GM20431 (cell line): ENCODE results near the gene GPC1.
"Not testable (repeated sequence)": the region's sequence is repeated elsewhere in the genome, so short reads cannot be mapped to it uniquely, and the experiment has no call there.

Experiments
- in situ Hi-C: fragments of 300-500 bp; cut with MseI, MboI; formaldehyde crosslinking; loops from one replicate; pipeline ENCODE4 v1.15.0; 2020; ENCODE audit warnings: low sequenced_read_pairs; ENCODE audit not compliant: unreplicated experiment

Gene GPC1

DNA sequence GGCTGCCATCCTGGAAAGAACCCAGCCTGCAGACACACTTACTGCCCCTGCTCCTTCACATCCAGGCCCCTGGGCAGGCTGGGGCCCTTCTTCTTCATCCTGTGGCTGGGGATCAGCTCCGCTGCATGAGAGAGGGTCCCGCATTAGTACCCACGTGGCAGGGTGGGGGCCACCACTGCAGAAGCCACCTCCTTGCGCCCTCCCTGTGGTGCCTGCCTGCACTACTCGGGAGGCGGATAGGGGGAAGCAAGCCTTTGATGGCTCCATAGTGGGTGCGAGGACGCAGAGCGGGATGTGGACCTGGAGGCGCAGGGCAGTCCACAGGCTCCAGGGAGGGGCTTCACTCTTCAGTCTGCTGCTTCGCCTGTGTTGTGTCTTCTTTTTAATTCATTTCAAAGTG lies 46.7 kb downstream of the GPC1 start:
- in situ Hi-C loops: no loop called here

DNA sequence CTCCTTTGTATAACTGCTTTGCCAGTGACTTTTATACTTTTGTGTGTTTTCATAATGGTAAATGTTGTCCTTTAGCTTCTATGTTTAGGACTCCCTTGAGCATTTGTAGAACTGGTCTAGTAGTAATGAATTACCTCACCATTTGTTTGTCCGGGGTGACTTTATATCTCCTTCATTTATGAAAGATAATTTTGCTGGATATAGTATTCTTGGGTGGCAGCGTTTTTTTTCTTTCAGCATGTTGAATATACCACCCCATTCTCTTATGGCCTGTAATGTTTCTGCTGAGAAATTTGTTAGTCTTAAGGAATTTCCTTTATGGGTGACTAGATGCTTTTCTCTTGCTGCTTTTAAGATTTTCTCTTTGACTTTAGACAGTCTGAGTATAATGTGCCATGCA lies 56.0 kb downstream of the GPC1 start:
- in situ Hi-C loops: no loop called here

DNA sequence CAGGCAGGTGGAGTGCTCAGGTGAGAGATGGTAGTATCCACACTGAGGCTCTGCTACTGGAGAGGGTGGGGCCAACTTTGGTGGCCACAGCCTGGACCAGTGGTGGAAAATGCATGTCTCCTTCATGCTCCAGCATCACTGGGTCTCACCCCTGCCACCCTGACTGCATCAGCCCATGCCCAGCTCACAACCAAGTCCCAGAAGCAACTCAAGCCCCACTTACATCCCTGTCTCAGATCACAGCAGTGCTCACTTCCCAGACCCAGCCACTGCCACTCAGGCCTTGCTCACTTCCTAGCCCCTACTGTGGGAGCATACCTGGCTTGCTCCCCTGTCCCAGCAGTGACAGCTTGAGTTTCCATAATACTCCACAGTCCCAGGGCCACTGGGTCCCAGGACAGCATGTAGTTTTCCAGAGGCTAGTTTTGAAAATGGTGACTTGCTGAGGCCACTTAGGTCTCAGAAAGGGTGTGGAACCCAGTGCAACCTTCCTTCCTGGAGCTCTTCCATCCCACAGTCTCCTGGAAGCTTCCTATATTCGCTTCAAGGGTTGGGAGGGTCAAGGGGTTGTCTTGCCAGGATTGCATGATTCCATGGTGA lies 58.8 kb downstream of the GPC1 start:
- in situ Hi-C loops: no loop called here

DNA sequence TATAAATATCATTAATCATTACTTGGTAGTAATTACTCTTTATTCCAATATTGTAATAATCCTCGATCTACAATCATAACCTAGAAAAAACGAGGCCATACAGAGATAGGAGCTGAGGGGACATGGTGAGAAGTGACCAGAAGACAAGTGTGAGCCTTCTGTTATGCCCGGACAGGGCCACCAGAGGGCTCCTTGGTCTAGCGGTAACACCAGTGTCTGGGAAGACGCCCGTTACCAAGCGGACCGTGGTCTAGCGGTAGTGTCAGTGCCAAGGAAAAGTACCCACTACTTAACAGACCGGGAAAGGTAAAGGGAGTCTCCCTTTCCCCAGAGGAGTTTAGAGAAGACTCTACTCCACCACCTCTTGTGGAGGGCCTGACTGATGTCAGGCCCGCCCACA lies 59.5 kb downstream of the GPC1 start:
- in situ Hi-C loops: not testable (repeated sequence)

DNA sequence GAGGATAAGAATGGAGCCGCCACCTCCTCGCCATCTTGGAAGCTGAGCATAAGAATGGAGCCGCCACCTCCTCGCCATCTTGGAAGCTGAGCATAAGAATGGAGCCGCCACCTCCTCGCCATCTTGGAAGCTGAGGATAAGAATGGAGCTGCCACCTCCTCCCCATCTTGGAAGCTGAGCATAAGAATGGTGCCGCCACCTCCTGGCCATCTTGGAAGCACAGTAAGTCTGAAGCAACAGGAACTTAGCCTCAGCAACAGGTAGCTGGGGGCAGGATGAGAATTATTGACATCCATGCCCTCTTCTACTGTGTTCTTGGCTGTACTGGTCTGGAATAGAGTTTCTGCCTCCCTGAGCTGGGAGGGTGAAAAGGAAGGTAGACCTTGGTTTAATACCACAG lies 61.6 kb downstream of the GPC1 start:
- in situ Hi-C loops: not testable (repeated sequence)

DNA sequence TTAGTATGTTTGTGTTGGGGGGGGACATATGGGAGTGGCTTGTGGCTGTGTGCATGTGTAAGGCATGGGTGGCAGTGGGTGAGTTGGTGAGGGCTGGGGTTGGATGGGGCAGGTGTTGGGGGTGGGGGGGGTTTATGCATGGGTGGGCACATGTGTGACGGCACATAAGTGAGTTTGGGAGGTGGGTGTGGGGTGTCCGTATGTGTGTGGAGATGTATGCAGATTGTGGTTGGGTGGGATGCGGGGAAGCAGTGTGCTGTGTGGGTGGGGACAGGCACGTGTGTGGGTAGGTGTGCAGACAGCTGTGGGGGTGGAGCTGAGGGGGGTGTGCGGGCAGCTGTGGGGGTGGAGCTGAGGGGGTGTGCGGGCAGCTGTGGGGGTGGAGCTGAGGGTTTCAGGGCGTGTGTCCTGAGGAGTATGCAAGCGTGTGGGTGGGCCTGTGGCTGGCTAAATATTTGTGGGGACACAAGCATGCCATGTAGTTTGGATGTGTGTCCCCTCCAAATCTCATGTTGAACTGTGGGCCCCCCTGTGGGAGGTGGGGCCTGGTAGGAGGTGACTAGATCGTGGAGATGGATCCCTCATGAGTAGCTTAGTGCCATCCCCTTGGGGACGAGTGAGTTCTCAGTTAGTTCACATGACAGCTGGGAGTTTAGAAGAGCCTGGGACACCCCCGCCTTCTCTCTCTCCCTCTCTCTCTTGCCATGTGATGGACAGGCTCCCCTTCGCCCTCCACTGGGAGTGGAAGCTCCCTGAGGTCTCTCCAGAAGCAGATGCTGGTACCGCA lies 62.9 kb downstream of the GPC1 start:
- in situ Hi-C loops: no loop called here

DNA sequence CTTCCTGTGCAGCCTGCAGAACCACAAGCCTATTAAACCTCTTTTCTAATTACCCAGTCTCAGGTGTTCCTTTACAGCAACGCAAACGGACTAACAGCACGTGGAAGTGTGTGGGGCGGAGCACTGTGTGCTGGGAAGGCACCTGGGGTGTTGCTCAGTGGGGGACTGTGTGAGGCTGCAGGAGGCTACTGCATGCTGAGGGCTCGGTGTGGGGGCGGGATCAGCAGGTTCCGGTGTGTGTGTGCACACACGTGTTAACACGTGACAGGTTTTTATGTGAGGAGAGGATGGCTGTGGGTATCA lies 63.4 kb downstream of the GPC1 start:
- in situ Hi-C loops: no loop called here

DNA sequence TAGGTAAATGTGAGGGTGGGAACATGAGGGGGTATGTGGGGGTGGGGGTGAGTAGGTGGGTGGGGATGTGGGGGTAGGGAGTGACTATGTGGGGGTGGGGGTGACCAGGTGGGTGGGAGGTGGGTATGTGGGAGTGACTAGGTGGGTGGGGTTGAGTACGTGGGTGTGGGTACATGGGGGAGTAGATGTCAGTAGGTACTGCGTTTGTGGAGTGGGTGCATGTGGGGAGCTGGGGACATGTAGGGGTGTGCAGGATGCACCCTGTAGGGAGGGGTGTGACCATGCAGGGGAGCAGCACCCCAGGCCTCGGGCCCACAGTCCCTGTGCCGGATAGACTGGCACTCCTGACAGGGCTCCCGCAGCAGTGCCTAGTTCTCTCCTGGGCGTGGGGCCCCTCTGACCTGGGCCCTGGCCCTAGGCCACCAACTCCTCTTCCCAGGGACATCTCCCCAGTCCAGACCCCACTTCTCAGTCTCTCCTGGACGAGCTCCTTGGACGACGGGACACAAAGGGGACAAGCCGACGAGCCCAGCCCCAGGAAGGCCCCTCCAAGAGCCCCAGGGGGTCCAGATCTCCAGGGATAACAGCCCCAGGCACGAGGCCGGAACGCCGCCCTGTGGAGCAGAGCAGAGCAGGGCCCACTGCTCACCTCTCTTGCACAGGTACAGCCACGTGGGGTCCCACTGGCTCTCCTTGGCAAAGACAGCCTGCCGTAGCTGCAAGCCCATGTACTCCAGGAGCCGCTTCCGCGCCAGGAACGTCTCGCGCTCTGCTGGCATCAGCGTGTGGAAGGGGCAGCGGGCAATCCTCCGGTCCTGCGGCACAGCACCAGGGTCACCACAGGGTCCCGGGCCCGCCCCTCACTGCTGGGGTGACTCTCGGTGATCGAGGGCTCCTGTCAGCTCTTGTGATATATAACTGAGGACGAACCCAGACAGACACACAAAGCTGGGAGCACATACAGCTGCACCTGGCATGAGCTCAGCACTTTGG lies 64.1 kb downstream of the GPC1 start:
- in situ Hi-C loops: loop anchor here (25.0 kb wide), 1 partner anchor 213 kb away; no protein-coding TSS in a partner anchor

DNA sequence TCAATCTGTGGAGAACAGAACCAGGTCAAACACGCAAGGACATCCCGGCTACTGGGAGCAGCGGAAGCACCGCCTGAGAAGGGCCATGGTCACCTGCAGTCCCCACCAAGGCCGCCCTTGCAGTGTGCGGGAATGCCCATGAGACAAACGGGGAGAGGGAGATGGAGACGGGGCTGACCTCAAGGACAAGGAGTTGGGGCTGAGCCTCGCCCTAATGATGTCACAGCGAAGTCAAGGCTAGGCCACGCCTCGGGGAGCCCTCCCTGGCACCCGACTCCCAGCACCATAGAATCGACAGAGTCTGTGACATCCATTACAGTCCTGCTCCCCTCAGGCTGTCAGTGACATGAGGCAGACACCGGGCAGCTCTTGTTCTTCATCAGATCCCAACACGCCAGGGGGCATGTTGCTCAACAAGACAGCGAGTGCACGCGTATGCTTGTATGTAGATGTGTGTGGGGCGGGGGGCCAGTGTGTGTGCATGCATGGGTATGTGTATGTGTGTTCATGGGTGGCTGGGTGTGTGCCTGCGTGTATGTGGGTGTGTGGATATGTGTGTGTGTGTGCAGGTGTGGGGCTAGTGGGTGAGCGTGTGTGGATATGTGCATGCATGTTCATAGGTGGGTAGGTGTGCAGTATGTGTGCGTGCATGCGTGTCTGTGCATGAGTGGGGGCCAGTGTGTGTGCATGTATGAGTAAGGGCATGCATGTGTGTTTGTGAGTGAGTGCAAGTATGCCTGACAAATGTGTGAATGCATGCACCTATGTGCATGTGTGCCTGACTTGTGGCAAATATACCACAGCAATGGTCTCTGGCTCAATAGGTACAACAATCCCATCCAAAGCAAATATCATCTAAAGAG lies 65.3 kb downstream of the GPC1 start:
- in situ Hi-C loops: loop anchor here (25.0 kb wide), 1 partner anchor 212 kb away; no protein-coding TSS in a partner anchor

DNA sequence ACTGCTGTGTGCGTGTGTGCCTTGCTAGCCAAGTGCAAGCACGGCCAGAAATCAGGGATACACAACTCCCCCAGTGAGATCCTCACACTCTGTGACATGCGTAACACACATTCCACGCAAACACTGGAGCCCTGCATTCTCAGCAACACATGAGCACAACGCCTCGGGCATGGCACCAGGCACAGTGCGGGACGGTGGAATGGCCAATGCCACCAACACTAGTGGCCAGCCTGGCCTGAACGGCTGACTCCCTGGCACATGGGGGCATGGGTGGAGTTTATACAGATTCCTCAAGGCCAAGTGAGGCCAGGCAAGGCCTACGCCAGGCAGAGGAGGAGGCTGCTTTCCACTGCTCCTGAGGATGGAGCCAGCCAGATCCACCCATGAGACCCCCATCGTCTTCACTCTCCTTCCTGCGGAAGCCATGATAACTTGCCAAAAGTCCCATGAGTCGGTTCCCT lies 66.1 kb downstream of the GPC1 start:
- in situ Hi-C loops: loop anchor here (25.0 kb wide), 1 partner anchor 211 kb away; no protein-coding TSS in a partner anchor

DNA sequence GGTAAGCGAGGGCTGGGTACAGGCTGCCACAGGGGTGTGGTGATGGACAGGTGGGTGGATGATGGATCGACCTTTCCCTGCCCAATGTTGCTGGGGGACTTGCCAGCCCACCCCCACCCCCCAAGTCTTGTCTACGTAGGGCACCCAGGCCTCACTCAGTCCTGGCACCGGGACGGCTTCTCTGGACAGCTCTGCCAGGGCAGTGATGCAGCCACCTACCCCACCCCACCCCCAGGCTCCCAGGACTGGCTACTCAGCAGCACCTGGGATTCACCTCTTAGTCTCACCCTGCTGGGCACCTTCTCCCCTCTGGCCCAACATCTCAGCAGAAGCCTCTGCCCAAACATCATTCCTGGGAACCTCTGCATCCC lies 66.6 kb downstream of the GPC1 start:
- in situ Hi-C loops: loop anchor here (25.0 kb wide), 1 partner anchor 210 kb away; no protein-coding TSS in a partner anchor

DNA sequence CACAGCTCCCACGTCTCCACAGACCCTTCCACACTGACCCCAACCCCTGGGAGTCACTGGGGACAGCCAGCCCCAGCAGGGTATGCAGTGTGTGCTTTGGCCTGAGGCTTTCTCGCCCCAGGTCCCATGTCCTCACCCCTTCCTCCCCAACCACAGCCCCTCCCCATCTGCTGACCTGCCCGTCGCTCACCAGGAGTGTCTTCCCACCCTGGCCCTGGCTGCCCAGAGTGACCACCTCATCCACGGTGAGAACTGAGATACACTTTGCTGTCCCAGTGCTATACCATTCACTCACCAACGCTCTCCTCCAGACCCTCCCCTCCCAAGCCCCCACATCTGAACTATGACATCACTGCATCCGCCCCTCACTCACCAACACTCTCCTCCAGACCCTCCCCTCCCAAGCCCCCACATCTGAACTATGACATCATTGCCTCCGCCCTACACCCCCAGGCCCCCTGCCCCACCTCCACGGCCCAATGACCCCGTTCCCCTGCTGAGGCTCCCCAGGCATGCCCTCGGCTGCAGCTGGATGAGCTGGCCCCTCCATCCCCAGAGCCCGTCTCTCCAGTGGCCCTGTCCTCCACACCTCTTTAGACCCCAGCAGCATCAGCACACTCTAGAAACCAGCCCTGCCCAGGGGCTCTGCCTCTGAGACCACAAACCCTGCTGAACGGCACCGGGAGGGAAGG lies 67.1 kb downstream of the GPC1 start:
- in situ Hi-C loops: loop anchor here (25.0 kb wide), 1 partner anchor 210 kb away; no protein-coding TSS in a partner anchor

DNA sequence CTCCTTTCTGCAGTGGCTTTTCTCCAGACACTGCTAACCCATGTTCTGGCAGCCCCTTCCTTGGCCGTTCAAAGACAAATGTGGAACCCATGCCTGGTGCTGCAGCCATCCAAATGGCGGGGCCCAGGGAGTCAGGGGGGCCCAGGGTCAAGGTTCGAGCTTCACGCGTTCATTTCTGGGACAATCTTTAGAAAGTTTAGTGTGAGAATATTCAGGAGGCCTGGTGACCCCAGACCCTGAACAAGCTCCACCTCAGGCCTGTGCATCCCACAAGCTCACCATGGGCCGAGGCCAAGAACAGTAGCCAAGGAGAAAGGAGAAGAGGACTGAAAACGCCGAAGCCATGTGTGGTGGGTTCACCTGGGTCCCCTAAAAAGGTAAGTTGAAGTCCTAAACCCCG lies 67.9 kb downstream of the GPC1 start:
- in situ Hi-C loops: loop anchor here (25.0 kb wide), 1 partner anchor 209 kb away; no protein-coding TSS in a partner anchor

DNA sequence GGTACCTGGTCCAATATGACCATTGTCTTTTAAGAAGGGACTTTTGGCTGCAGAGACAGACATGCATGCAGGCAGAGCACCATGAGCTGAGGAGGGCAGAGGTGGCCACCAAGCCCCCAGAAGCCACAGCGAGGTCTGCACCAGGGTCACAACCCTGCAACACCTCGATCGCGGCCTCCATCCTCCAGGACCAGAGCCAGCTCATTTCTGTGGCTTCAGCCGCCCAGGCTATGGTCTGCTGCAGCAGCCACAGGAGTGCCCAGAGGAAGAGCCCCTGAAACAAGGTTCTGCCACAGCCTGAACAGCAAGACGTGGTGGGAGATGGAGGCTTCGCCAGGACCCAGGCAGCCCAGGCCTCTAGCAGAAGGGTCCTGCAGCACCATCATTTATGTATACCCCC lies 68.4 kb downstream of the GPC1 start:
- in situ Hi-C loops: loop anchor here (25.0 kb wide), 1 partner anchor 208 kb away; no protein-coding TSS in a partner anchor

DNA sequence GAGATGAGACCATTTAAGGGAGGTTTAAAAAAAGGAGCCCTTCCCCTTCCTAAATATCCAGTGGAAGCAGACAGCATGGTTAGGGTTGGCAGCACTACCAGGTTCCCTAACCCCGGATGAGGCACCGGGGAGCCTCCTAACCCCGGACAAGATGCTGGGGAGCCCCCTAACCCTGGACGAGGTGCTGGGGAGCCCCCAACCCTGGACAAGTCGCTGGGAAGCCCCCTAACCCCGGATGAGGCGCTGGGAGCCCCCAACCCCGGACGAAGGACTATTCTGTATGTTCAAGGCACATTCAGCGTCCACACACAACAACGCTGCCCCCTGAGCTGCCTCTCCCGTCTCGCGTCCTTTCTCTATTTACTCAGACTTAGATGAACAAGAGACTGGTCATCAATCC lies 70.4 kb downstream of the GPC1 start:
- in situ Hi-C loops: loop anchor here (25.0 kb wide), 1 partner anchor 206 kb away; no protein-coding TSS in a partner anchor

DNA sequence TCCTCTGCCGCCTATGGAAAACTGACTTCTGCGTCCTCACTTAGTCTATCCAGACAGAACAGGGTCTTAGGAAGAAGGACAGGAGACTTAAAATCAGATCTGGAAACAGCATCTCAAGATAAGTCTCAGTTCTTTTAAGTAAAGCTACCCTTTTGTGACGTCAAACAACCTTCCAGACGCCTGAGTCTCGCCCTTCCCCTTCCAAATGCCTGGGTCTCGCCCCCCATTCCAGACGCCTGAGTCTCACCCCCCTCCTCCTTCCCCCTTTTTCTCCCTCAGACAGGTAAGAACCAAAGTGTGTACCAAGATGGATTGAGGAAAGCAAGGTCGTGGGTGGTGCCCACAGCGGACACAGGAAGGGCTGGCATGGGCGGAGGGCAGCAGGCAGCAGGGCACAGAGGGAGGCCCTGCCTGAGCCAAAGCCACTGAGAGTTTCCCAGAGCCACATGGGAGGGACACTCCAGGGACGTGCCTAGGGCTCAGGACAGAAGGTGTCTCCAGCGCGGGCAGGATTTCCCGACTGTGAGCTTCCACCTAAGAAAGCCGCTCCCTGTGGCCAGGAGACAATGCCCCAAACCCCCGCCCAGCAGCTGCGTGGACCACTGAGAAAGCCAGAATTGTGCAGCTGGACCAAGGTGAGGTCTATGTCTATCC lies 71.1 kb downstream of the GPC1 start:
- in situ Hi-C loops: loop anchor here (25.0 kb wide), 1 partner anchor 206 kb away; no protein-coding TSS in a partner anchor

DNA sequence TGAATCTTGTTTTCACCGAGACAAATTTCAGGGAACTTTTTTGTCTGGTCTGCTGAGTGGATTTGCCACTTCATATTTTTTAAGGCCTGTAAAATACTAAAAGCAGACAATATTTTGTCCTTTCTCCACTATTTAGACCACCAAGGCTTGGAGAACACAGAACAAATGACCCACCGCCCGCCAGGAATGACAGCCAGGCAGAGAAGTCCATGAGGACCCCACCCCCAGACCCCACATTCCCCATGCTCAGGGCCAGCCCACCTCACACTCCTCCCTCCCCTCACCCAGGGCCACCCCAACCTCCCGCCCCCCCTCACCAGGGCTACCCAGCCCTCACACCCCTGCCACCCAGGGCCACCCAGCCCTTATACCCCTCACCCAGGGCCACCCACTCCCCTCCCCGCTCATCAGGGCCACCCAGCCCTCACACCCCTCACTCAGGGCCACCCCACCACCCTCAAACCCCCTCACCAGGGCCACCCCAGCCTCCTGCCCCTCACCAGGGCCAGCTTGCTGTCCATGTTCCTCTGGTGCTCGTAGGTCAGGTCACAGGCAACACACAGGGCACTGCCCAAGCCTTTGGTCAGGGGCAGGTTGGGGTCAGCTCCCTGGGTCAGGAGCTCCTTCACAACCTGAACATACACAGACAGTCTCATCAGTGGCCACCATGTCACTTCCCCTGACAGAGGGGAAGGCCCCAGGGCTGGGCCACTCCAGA lies 71.8 kb downstream of the GPC1 start:
- in situ Hi-C loops: loop anchor here (25.0 kb wide), 1 partner anchor 205 kb away; no protein-coding TSS in a partner anchor
